Mesendoderm (in vitro differentiated cells): ENCODE measurements around the gene GALNT9.

Experiments
- DNase-seq: peaks from one replicate; pipeline ENCODE4 v3.0.0; 2013
- H2AK5ac ChIP-seq: 2 replicates; pipeline ENCODE4 v1.6.1; 2013; ENCODE audit warnings: low read length, inconsistent platforms
- H2BK120ac ChIP-seq: 2 replicates; pipeline ENCODE4 v1.6.1; 2013; ENCODE audit warnings: low read depth, mild to moderate bottlenecking, low read length, moderate library complexity, mixed read lengths
- H2BK15ac ChIP-seq: replicated peaks from 2 replicates; pipeline ENCODE4 v1.6.1; 2013; ENCODE audit warnings: low read depth, mild to moderate bottlenecking, moderate library complexity
- H2BK5ac ChIP-seq: 2 replicates; pipeline ENCODE4 v1.6.1; 2013; ENCODE audit warnings: low read length, inconsistent platforms
- H3K18ac ChIP-seq: 2 replicates; pipeline ENCODE4 v1.6.1; 2013; ENCODE audit warnings: mild to moderate bottlenecking, low read length, mixed read lengths
- H3K23ac ChIP-seq: one replicate; pipeline ENCODE4 v1.6.1; 2013; ENCODE audit warnings: low read length
- H3K27ac ChIP-seq: 2 replicates; pipeline ENCODE4 v1.5.1; 2013; ENCODE audit warnings: low read depth, mild to moderate bottlenecking, inconsistent platforms, low read length, moderate library complexity
- H3K27me3 ChIP-seq: 2 replicates; pipeline ENCODE4 v1.6.1; 2013; ENCODE audit warnings: low read length, control low read depth, mild to moderate bottlenecking, inconsistent platforms; ENCODE audit not compliant: insufficient read depth, poor library complexity
- H3K36me3 ChIP-seq: 2 replicates; pipeline ENCODE4 v1.6.1; 2013; ENCODE audit warnings: low read length, inconsistent platforms; ENCODE audit not compliant: control insufficient read depth, insufficient read depth
- H3K4ac ChIP-seq: one replicate; pipeline ENCODE4 v1.6.1; 2013; ENCODE audit warnings: low read depth, mild to moderate bottlenecking, low read length, moderate library complexity
- H3K4me1 ChIP-seq: 2 replicates; pipeline ENCODE4 v1.6.1; 2013; ENCODE audit warnings: low read depth, low read length, inconsistent platforms; ENCODE audit not compliant: control insufficient read depth
- H3K4me2 ChIP-seq: 2 replicates; pipeline ENCODE4 v1.6.1; 2013; ENCODE audit warnings: low read length
- H3K4me3 ChIP-seq: 2 replicates; pipeline ENCODE4 v1.5.1; 2013; ENCODE audit warnings: mild to moderate bottlenecking, low read length
- H3K56ac ChIP-seq: one replicate; pipeline ENCODE4 v1.6.1; 2013; ENCODE audit warnings: low read length
- H3K79me1 ChIP-seq: 2 replicates; pipeline ENCODE4 v1.6.1; 2013; ENCODE audit warnings: low read length, inconsistent platforms
- H3K79me2 ChIP-seq: 2 replicates; pipeline ENCODE4 v1.6.1; 2013; ENCODE audit warnings: mild to moderate bottlenecking, low read length; ENCODE audit not compliant: control insufficient read depth, insufficient read depth
- H3K9ac ChIP-seq: 2 replicates; pipeline ENCODE4 v1.6.1; 2013; ENCODE audit warnings: low read length, inconsistent platforms
- H4K5ac ChIP-seq: one replicate; pipeline ENCODE4 v1.6.1; 2013; ENCODE audit warnings: low read length
- H4K8ac ChIP-seq: one replicate; pipeline ENCODE4 v1.6.1; 2013; ENCODE audit warnings: low read depth, mild to moderate bottlenecking, control low read depth, low read length, moderate library complexity
- WGBS: extraction: QIAGEN DNeasy Blood & Tissue Kit; methylation state at CpG from one replicate; pipeline ENCODE4 v1.1.7; 2013; ENCODE audit warnings: low lambda C conversion rate, missing lambda C conversion rate; ENCODE audit not compliant: insufficient coverage; ENCODE audit errors: extremely low coverage; 5-methylcytosine and 5-hydroxymethylcytosine counted together

The GALNT9 gene

DNA sequence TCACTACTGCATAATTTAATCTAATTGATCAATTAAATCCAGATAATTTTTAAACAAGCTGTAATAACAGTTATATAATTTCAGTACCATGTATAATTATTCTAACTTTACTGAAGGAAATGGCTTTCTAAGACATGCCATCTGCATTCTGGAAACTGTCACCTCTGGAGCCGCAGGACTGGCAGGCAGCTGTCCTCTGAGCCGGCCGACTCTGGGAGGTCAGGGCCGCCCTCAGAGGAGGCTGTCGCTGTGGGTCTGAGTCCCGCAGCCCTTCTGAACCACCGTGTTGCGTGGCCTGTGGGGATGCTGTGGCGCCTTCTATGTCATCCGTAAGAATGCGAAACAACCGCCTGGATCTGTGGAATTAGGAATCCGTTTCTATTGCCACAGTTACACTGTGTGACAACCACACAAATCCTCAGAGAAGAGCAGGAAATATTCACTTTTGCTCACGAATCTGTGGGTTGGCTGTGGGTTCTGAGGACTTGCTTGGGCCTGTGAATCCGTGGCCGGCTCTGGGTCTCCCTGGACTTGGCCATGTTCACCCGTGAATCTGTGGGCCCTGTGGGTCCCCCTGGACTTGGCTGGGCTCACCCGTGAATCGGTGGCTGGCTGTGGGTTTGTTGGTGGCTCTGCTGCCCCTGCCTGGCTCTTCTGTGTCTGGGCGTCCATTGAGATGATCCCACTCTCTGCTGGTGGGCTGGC lies 17.2 kb upstream of the GALNT9 start:
- no peak overlapping the region for H3K4me2 ChIP-seq
- no peak overlapping the region for H3K9ac ChIP-seq
- H3K27ac ChIP-seq, result no peak overlapping the region
- H3K79me1 ChIP-seq, result no peaks in the 10 kb centered on the region
- no peak overlapping the region for H2AK5ac ChIP-seq
- no peak overlapping the region for H4K5ac ChIP-seq
- H2BK120ac ChIP-seq, result no peak overlapping the region
- no peak for DNase-seq
- no peak overlapping the region for H3K56ac ChIP-seq
- no peaks in the 10 kb centered on the region for H3K27me3 ChIP-seq
- H3K4me1 ChIP-seq, result no peaks in the 10 kb centered on the region
- no peaks in the 10 kb centered on the region for H3K79me2 ChIP-seq
- no peak overlapping the region for H3K4me3 ChIP-seq
- no peak overlapping the region for H2BK15ac ChIP-seq
- no peak overlapping the region for H3K23ac ChIP-seq
- no peak overlapping the region for H2BK5ac ChIP-seq
- no CpG with 5 or more reads among the region's 20 CpGs for WGBS
- H3K36me3 ChIP-seq, result no peaks in the 10 kb centered on the region
- no peak overlapping the region for H3K18ac ChIP-seq
- no peak overlapping the region for H3K4ac ChIP-seq
- H4K8ac ChIP-seq, result no peak overlapping the region

DNA sequence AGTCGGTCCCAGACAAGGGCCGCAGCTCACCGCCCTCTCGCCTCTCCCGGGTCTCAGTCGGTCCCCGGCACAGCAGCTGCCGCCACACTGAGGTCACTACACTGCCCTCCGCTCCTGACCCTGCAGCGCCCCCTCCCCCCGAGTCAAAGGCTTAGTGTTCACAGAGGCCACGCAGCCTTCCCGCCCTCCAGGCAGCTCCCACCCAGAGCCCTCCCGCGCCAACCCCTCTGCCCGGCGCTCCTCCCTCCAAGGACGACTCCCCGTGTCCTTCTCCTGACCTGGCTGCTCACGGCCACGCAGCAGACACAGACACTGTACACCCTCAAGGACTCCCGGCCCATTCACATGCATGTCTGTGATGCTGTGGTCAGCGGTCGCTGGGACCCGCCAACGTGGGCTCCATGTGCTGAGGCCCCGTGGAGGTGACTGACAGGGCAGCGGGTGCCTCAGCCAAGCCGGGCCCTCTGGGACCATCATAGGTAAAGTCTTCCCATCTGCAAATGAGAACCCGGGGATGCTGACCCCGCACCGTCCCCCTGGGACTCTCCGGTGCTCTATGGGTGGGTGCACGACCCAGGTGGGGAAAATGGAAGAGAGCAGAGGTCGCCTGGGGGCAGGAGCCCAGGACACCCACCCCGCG lies 16.3 kb upstream of the GALNT9 start:
- H3K9ac ChIP-seq, result no peak overlapping the region
- no peak for DNase-seq
- H3K36me3 ChIP-seq, result no peaks in the 10 kb centered on the region
- no peak overlapping the region for H2BK15ac ChIP-seq
- H4K5ac ChIP-seq, result no peak overlapping the region
- no peaks in the 10 kb centered on the region for H3K79me2 ChIP-seq
- H2BK5ac ChIP-seq, result no peak overlapping the region
- H3K23ac ChIP-seq, result no peak overlapping the region
- no CpG with 5 or more reads among the region's 37 CpGs for WGBS
- no peak overlapping the region for H3K56ac ChIP-seq
- no peak overlapping the region for H4K8ac ChIP-seq
- no peaks in the 10 kb centered on the region for H3K4me1 ChIP-seq
- H3K79me1 ChIP-seq, result no peaks in the 10 kb centered on the region
- H2BK120ac ChIP-seq, result no peak overlapping the region
- H2AK5ac ChIP-seq, result no peak overlapping the region
- H3K4me3 ChIP-seq, result no peak overlapping the region
- H3K18ac ChIP-seq, result no peak overlapping the region
- no peak overlapping the region for H3K4me2 ChIP-seq
- H3K27me3 ChIP-seq, result no peaks in the 10 kb centered on the region
- no peak overlapping the region for H3K27ac ChIP-seq
- no peak overlapping the region for H3K4ac ChIP-seq

DNA sequence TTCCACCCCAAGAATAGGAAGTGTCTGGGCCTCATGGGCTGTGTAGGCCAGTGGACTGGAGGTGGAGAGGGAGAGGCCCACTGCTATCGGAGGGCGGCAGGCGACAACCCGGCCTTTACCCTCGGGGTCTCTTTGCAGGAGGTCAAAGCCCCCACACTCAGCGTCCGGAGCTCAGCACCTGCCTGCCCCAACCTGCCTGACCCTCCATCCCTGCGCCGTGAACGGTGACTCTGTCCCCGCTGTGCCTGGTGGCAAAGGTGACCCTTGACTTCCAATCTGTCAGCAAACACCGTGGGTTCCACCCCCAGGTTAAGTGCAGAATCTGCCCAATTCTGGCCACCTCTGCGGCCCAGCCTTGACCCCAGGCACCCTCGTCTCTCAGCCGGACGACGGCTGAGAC lies 15.7 kb upstream of the GALNT9 start:
- Histone ChIP-seq H4K8ac (no peak overlapping the region), H3K4me2 (no peak overlapping the region), H3K79me2 (no peaks in the 10 kb centered on the region), H3K23ac (no peak overlapping the region), H3K18ac (no peak overlapping the region), H3K9ac (no peak overlapping the region), H3K27me3 (no peaks in the 10 kb centered on the region), H3K79me1 (no peaks in the 10 kb centered on the region), H2BK120ac (no peak overlapping the region), H2BK5ac (no peak overlapping the region), H3K4me3 (no peak overlapping the region), H3K4ac (no peak overlapping the region), H2BK15ac (no peak overlapping the region), H3K27ac (no peak overlapping the region), H3K4me1 (no peaks in the 10 kb centered on the region), H4K5ac (no peak overlapping the region), H3K56ac (no peak overlapping the region), H2AK5ac (no peak overlapping the region), H3K36me3 (no peaks in the 10 kb centered on the region)
- WGBS, result no CpG with 5 or more reads among the region's 17 CpGs
- no peak for DNase-seq

DNA sequence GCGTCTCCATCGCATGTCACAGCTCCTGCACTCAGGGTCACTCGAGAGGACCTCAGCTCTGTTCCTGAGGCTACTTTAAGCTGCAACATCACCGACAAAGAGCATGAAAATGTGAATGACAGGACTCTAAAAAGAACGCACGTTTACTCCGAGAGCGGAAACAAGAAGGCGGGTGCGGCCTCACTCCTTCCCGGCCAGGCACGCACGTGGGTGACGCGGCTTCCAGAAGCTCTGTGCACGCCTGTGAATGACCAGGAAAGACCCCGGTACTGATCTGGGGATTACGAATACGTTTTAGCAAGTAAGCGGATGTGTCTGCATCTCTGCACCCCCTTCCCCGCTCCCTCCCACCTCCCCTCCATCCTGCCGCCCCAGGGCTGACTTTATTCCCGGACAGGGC lies 15.2 kb upstream of the GALNT9 start:
- DNase-seq, result no peak
- no peak overlapping the region for H3K27ac ChIP-seq

DNA sequence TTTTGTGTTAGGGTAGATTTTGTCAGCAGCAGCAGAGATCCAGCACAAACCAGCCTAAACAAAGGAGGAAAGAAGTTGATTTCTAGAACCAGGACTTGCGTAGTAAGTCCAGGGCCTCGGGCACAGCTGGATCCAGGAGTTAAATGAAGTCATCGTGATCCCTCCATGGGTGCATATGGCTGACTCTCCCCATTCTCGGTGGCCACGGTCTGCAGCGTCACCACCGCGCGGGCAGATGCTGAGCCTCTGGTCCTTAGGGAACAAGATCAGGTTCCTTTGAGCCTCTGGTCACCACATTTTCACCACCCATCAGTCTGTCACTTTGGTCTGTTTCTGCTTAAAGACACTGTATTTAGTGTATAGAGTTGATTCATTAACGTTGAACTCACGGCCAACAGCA lies 14.8 kb upstream of the GALNT9 start:
- Histone ChIP-seq H3K4me2 (no peak overlapping the region), H4K5ac (no peak overlapping the region), H3K4ac (no peak overlapping the region), H3K18ac (no peak overlapping the region), H3K27ac (no peak overlapping the region), H2BK5ac (no peak overlapping the region), H3K79me2 (no peaks in the 10 kb centered on the region), H2AK5ac (no peak overlapping the region), H3K56ac (no peak overlapping the region), H3K4me1 (no peaks in the 10 kb centered on the region), H3K79me1 (no peaks in the 10 kb centered on the region), H3K9ac (no peak overlapping the region), H2BK120ac (no peak overlapping the region), H3K23ac (no peak overlapping the region), H3K27me3 (no peaks in the 10 kb centered on the region), H2BK15ac (no peak overlapping the region), H3K36me3 (no peaks in the 10 kb centered on the region), H4K8ac (no peak overlapping the region), H3K4me3 (no peak overlapping the region)
- no peak for DNase-seq
- WGBS, result no CpG with 5 or more reads among the region's 11 CpGs

More for the DNA sequence above, 15.2 kb upstream of the GALNT9 start:
- Histone ChIP-seq H3K18ac (no peak overlapping the region), H3K79me2 (no peaks in the 10 kb centered on the region), H3K4me1 (no peaks in the 10 kb centered on the region), H3K23ac (no peak overlapping the region), H3K4me2 (no peak overlapping the region), H4K8ac (no peak overlapping the region), H3K4ac (no peak overlapping the region), H2BK15ac (no peak overlapping the region), H3K36me3 (no peaks in the 10 kb centered on the region), H3K9ac (no peak overlapping the region), H2BK5ac (no peak overlapping the region), H3K4me3 (no peak overlapping the region), H2AK5ac (no peak overlapping the region), H3K79me1 (no peaks in the 10 kb centered on the region), H4K5ac (no peak overlapping the region), H3K27me3 (no peaks in the 10 kb centered on the region), H2BK120ac (no peak overlapping the region), H3K56ac (no peak overlapping the region)
- no CpG with 5 or more reads among the region's 23 CpGs for WGBS
